ENCODE results near the gene PTPRG.

DNA sequence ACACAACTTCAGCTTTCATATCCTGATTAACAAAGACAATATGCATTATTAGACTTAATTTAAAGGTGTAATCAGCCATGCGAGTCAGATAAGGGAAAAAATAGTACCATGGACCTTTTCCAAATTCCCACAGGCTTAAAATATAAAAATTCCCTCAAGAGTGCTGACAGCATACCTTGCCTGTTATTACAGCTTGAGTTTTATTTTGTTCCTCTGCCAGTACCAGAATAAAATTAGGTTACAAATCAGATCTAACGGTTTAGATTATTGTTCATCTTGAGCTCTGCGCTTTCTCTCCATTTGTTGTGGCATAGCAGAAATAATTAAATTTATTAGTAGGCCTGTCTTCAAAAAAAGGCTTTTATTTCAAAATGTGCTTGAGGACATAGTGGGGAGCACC, 250.3 kb downstream of the PTPRG start:
- no peak for TF ChIP-seq POLR2A (IDR thresholded peaks at IDR 0.05)
- TF ChIP-seq, protein P1, sequence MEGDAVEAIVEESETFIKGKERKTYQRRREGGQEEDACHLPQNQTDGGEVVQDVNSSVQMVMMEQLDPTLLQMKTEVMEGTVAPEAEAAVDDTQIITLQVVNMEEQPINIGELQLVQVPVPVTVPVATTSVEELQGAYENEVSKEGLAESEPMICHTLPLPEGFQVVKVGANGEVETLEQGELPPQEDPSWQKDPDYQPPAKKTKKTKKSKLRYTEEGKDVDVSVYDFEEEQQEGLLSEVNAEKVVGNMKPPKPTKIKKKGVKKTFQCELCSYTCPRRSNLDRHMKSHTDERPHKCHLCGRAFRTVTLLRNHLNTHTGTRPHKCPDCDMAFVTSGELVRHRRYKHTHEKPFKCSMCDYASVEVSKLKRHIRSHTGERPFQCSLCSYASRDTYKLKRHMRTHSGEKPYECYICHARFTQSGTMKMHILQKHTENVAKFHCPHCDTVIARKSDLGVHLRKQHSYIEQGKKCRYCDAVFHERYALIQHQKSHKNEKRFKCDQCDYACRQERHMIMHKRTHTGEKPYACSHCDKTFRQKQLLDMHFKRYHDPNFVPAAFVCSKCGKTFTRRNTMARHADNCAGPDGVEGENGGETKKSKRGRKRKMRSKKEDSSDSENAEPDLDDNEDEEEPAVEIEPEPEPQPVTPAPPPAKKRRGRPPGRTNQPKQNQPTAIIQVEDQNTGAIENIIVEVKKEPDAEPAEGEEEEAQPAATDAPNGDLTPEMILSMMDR (IDR thresholded peaks at IDR 0.05), result no peak
